HG03175 (cell line): ENCODE measurements around the gene CCSAP.
"Not testable (repeated sequence)": the region's sequence is repeated elsewhere in the genome, so short reads cannot be mapped to it uniquely, and the experiment has no call there.

Experiments
- ATAC-seq: cut with Tn5 transposase; IDR thresholded peaks from one replicate; pipeline ENCODE4 v1.9.1; 2021; ENCODE audit warnings: mild to moderate bottlenecking, moderate library complexity; ENCODE audit not compliant: unreplicated experiment

CCSAP gene

DNA sequence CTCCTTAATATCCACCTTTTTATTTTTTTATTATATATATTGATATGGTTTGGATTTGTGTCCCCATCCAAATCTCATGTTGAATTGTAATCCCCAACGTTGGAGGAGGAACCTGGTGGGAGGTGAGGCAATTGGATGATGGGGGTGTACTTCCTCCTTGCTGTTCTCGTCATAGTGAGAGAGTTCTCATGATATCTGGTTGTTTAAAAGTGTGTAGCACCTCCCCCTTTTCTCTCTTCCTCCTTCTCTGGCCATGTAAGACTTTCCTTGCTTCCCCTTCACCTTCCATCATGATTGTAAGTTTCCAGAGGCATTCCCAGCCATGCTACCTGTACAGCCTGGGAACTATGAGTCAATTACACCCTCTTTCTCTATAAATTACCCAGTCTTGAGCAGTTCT is 22.7 kb upstream of the CCSAP start:
- no peak for ATAC-seq

DNA sequence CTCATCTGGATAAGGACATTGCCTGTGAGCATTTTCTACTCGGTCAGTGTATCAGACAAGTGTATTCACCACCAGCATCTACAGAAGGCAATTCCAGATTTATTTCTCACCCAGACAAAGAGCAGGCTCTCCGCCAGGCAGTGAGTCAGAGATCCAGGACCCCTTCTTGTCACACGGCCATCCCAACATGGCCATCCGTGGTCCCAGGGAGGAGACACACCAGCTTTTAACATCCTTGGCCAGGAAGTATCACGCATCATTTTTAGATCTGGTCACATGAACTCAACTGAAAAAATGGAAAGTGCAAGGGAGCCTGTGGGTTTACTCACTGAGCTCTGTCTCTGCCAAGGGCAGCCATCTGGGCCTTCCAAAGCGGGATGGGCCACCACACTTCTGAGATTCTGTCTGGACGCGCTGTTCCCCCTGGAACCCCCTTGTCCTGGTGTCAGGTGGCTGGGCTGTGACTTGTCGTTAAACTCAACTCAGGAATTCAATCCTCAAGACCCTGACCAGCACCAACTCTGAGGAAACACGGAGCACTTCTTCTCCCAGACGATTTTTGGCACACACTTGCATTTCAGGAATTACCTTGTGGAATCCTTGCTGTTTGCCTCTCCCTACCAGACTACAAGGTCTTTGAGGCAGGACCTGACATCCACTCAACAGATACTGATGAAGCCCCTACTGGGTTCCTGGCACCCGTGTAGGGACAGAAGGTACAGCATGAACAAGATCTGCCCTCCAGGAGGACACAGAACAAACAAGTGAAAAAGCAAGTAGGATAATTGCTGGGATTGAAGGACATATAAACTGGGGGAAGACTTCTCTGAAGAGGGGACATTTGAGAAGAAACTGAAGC is 21.6 kb upstream of the CCSAP start:
- ATAC-seq, result no peak

DNA sequence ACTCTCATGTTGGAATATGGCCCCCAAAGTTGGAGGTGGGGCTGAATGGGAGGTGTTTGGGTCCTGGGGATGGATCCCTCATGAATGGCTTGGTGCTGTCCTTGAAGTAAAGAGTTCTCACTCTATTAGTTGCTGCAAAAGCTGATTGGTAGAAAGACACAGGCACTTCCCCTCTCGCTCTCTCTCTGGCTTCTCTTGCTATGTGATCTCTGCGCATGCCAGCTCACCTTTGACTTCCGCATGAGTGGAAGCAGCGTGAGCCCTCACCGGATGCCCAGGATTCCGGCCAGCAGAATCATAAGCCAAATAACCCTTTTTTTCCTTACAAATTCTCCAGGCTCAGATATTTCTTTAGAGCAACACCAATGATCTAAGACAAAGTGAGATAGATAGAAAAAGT is 20.9 kb upstream of the CCSAP start:
- no peak for ATAC-seq

DNA sequence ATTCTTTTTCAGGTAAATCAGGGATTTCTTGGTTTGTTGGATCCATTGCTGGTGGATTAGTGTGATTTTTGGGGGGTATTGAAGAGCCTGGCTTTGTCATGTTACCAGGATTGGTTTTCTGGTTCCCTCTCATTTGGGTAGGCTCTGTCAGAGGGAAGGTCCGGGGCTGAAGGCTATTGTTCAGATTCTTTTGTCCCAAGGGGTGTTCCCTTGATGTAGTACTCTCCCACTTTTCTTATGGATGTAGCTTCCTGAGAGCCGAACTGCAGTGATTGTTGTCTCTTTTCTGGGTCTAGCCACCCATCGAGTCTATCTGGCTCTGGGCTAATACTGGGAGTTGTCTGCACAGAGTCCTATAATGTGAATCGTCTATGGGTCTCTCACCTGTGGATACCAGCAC is 17.6 kb upstream of the CCSAP start:
- ATAC-seq, result no peak

DNA sequence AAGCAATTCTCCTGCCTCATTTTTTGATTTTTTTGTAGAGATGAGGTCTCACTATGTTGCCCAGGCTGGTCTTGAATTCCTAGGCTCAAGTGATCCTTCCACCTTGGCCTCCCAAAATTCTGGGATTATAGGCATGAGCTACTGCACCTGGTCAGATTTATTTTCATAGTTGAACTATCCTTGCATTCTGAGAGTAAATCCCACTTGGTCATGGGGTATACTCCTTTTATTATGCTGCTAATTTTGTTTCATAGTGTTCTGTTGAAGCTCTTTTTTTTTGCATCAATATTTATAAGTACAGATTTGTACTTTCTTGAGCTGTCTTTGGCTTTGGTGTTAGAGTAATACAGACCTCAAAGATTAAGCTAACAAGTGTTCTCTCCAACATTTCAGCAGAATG is 12.8 kb upstream of the CCSAP start:
- ATAC-seq, result no peak

DNA sequence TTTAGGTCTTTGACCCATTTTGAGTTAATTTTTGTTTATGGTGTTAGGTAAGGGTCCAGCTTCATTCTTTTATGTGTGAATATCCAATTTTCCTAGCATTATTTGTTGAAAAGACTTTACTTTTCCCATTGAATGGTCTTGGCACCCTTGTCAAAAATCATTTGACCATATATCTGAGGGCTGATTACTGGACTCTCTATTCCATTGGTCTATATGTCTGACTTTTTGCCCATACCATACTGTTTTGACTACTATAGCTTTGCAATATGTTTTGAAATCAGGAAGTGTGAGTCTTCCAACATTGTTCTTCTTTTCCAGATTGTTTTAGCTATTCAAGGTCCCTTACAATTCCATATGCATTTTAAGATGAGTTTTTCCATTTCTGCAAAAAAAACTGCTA is 11.4 kb upstream of the CCSAP start:
- no peak for ATAC-seq

DNA sequence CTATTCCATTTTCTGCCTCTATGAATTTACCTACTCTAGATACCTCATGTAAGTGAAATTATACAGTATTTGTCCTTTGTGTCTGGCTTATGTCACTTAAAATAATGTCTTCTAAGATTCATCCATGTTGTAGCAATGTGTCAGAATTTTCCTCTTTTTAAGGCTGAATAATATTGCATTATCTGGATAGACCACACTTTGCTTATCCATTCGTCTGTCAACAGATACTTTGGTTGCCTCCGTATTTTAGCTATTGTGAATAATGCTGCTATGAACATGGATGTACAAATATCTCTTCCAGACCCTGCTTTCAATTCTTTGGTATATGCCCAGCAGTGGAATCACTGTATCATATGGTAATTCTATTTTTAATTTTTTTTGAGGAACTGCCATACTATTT is 10.1 kb upstream of the CCSAP start:
- no peak for ATAC-seq

GRCh38 chr1:229349463-229350385 is 6.9 kb upstream of the CCSAP start:
- no peak for ATAC-seq

- ATAC-seq, result no peak
These were observed 4.7 kb upstream of the CCSAP start for GRCh38 chr1:229347528-229347927.

GRCh38 chr1:229344937-229345684 is 2.3 kb upstream of the CCSAP start:
- no peak for ATAC-seq

GRCh38 chr1:229344139-229344538 is 1.3 kb upstream of the CCSAP start:
- no peak for ATAC-seq

- peak; percentile 72 for ATAC-seq
These were observed 832 bp downstream of the CCSAP start for GRCh38 chr1:229341774-229342655.

DNA sequence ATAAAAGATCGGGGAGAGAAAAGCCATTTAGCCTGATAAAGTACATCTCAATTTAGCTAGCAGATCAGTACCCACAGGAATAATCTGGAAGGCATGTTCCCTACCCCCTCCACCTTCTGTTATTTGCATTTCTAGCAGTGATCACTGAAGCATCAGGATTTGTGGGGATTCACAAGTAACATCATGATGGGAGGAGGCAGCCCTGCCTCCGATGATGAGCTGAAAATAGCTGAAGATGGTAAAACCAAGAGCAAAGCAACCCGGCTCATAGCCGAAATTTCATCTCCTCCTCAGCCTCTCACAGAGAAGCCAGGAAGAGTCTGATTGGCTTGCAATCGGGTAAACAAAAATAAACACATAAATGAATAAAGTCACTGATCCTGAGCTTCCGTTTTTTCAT is 2.4 kb downstream of the CCSAP start:
- no peak for ATAC-seq

DNA sequence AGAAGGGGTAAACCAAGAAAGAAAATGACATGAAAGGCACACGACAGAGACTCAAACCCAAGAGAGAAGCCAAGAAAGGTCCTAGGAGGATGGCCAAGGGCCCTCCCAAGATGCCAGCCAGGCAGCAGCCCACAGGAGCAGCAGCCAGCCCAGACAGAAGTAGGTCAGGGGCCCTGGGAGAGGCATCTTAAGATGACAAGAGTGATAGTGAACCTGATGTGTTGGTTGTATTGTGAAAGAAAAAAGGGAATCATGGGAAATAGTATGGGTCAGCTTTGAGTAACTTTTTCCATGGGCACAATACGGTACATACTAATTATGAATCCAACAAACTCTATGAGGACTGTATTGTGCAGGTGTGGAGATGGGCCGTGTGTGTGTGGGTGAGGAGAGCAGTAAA is 3.3 kb downstream of the CCSAP start:
- no peak for ATAC-seq

DNA sequence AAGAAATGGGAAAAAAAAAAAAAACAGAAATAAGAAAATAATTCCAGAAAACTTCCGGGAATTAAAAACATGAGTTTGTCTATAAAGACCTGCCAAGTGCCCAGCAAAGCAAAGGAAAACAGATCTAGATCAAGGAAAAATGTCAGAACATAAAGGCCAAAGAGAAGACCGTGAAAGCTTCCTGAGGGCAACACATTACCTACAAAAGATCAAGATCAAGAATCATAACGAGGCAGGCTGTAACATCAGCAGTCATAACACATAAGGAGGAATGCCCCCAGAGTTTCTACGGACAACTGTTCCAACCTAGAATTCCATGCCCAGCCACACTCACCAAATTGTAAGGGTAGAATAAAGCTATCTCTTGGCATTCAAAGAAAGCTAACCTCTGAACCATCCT is 3.8 kb downstream of the CCSAP start:
- no peak for ATAC-seq

DNA sequence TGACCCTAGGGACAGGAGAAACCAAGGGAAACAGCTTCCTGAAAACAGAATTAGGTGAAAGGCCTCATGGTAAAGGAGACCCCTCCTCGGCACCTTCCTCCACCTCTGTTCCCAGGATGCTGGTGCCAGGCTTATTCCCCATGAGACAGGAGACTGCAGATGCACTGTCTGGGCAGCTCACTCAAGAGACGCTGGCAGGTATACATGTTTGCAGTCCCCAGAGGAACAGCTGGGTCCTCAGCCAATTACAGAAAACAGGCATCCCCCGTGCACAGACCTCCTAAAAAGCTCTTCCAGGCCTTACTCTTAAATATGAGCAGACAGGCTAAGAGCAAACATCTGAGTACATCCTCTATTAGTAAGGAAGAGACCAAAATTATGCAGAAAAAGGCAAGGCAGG is 6.5 kb downstream of the CCSAP start:
- no peak for ATAC-seq

GRCh38 chr1:229334716-229335115 is 8.1 kb downstream of the CCSAP start:
- ATAC-seq, result no peak

- ATAC-seq, result no peak
These were observed 8.6 kb downstream of the CCSAP start for GRCh38 chr1:229334269-229334668.

DNA sequence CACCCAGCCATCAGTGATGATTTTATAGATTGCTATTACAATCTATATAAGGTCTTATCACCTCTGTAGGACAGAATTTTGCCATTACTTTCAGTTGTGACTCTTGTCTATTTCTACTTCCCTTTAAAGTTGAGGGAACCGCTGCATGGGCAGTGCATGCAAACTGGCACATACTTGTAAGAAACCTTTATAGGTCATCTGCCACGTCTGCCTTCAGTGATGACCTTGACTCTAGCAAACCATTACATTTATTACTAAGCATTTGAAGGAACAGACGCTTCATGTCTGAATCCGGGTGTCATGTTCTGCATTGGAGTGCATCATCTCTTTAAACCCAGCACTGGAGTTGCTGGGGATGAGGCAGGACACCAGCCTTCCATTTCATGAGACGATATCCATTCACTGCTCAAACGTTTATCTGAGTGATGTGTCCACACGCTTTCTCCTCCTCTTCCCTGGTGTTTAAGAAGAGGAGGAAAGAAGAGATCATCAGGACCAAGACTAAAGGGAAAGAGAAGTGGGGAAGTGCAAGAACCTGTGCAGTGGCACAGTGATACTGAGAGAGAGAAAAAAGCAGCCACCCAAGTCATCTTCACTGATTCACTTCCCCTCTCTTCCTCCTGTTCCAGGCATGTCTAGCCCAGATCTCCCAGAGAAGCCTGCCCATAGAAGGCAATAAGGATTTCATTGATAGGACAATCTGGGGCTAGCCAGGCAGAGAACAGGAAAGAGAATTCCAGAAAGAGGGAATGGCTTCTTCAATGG is 14.1 kb downstream of the CCSAP start:
- no peak for ATAC-seq

DNA sequence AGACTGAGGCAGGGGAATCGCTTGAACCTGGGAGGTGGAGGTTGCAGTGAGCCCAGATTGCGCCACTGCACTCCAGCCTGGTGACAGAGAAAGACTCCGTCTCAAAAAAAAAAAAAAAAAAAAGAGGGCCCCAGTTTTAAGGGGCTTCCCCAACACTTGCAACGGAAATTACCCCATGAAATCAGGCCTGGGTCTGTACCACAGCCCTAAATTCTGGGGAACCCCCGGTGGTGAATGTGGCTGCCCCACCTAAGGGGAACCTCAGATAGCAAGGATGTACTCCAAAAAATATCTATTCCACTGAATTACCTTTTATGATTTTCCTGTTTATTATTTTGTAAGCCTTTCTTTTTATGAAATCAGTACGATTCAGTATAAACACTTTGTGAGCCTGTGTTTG is 15.1 kb downstream of the CCSAP start:
- ATAC-seq, result not testable (repeated sequence)
